ENCODE measurements around the gene HS6ST3.

Gene HS6ST3

DNA sequence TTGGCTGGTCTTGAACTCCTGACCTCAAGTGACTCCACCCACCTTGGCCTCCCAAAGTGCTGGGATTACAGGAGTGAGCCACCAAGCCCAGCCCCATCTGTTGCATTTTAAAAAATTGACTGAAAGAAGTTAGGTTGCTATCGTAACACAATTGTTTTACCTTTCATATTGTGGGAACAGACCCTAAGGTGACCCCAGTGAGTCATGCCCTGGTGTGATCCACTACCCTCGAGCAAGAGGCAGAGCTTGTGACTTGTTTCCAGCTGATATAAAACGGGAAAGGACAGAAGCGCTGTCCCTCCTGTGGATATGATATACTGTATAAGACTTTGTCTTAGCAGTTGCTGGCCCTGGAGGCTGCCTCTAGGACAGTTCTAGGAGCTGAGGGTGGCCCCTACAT, 308.6 kb downstream of the HS6ST3 start:
- TF ChIP-seq TEAD4 (IDR thresholded peaks at IDR 0.05) (no peak), CREB1 (IDR thresholded peaks at IDR 0.05; ENCODE audit: low read depth) (no peak), RAD21 (IDR thresholded peaks at IDR 0.05; ENCODE audit: low read depth) (no peak), TAF1 (IDR thresholded peaks at IDR 0.05; ENCODE audit: low read depth) (no peak), YY1 (IDR thresholded peaks at IDR 0.05; ENCODE audit: low read depth) (no peak), EGR1 (IDR thresholded peaks at IDR 0.05) (no peak), ZBTB7A (IDR thresholded peaks at IDR 0.05; ENCODE audit: low read depth) (no peak), FOXM1 (IDR thresholded peaks at IDR 0.05; ENCODE audit: borderline replicate concordance, low read depth) (no peak), USF1 (IDR thresholded peaks at IDR 0.05) (no peak), CEBPB (IDR thresholded peaks at IDR 0.05) (no peak), NFIC (IDR thresholded peaks at IDR 0.05) (no peak), REST (IDR thresholded peaks at IDR 0.05; ENCODE audit: low read depth) (no peak), TCF12 (IDR thresholded peaks at IDR 0.05; ENCODE audit: low read depth) (no peak), MAX (IDR thresholded peaks at IDR 0.05) (no peak), EP300 (IDR thresholded peaks at IDR 0.05; ENCODE audit: borderline replicate concordance) (no peak)

- no peak for TF ChIP-seq YY1 (IDR thresholded peaks at IDR 0.05; ENCODE audit: low read depth)
- TF ChIP-seq USF1 (IDR thresholded peaks at IDR 0.05) = no peak
- no peak for TF ChIP-seq MAX (IDR thresholded peaks at IDR 0.05)
- TF ChIP-seq RAD21 (IDR thresholded peaks at IDR 0.05; ENCODE audit: low read depth) = no peak
- no peak for TF ChIP-seq NFIC (IDR thresholded peaks at IDR 0.05)
- TF ChIP-seq CREB1 (IDR thresholded peaks at IDR 0.05; ENCODE audit: low read depth) = no peak
- TF ChIP-seq EP300 (IDR thresholded peaks at IDR 0.05; ENCODE audit: borderline replicate concordance) = no peak
These were observed 313.3 kb downstream of the HS6ST3 start for GRCh38 chr13:96403241-96403640.

DNA sequence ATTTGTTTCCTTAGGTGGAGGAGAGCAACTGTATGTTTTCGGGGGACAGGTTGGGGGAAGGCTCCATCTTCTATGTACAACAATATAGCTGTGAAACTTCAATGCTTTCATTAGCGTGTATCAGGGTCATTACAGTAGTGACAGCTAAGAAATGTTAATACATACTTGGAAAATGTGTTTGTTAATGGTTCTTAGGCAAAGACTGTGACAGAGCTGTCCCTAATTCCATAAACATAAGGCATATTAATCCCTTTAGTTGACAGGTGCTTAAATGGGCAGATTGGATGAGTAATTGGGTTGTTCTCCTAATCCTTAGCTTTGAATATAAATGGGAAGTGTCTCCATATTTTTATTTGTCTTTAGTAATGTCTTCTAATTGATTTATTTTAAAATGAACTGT, 313.7 kb downstream of the HS6ST3 start:
- TF ChIP-seq CREB1 (IDR thresholded peaks at IDR 0.05; ENCODE audit: low read depth) (no peak), TAF1 (IDR thresholded peaks at IDR 0.05; ENCODE audit: low read depth) (no peak), YY1 (IDR thresholded peaks at IDR 0.05; ENCODE audit: low read depth) (no peak), TCF12 (IDR thresholded peaks at IDR 0.05; ENCODE audit: low read depth) (no peak), EP300 (IDR thresholded peaks at IDR 0.05; ENCODE audit: borderline replicate concordance) (no peak), USF1 (IDR thresholded peaks at IDR 0.05) (no peak), FOXM1 (IDR thresholded peaks at IDR 0.05; ENCODE audit: borderline replicate concordance, low read depth) (no peak), ZBTB7A (IDR thresholded peaks at IDR 0.05; ENCODE audit: low read depth) (no peak), CEBPB (IDR thresholded peaks at IDR 0.05) (no peak), RAD21 (IDR thresholded peaks at IDR 0.05; ENCODE audit: low read depth) (no peak)

GRCh38 chr13:96415831-96416385, 326.0 kb downstream of the HS6ST3 start:
- TF ChIP-seq CEBPB (IDR thresholded peaks at IDR 0.05) = no peak
- no peak for TF ChIP-seq TAF1 (IDR thresholded peaks at IDR 0.05; ENCODE audit: low read depth)
- TF ChIP-seq EP300 (IDR thresholded peaks at IDR 0.05; ENCODE audit: borderline replicate concordance) = no peak
- no peak for TF ChIP-seq ZBTB7A (IDR thresholded peaks at IDR 0.05; ENCODE audit: low read depth)
- no peak for TF ChIP-seq EGR1 (IDR thresholded peaks at IDR 0.05)
- no peak for TF ChIP-seq MAX (IDR thresholded peaks at IDR 0.05)
- no peak for TF ChIP-seq TCF12 (IDR thresholded peaks at IDR 0.05; ENCODE audit: low read depth)
- no peak for TF ChIP-seq CREB1 (IDR thresholded peaks at IDR 0.05; ENCODE audit: low read depth)
- TF ChIP-seq RAD21 (IDR thresholded peaks at IDR 0.05; ENCODE audit: low read depth) = no peak
- TF ChIP-seq YY1 (IDR thresholded peaks at IDR 0.05; ENCODE audit: low read depth) = no peak
- TF ChIP-seq REST (IDR thresholded peaks at IDR 0.05; ENCODE audit: low read depth) = no peak
- TF ChIP-seq FOXM1 (IDR thresholded peaks at IDR 0.05; ENCODE audit: borderline replicate concordance, low read depth) = no peak
- TF ChIP-seq USF1 (IDR thresholded peaks at IDR 0.05) = no peak
- TF ChIP-seq TEAD4 (IDR thresholded peaks at IDR 0.05) = no peak
- no peak for TF ChIP-seq NFIC (IDR thresholded peaks at IDR 0.05)
